Measurements from ENCODE around the gene PACSIN3. TPM values are rescaled to one million over a fixed set of nuclear protein-coding genes. Genes with fewer than 3 reads are reported as not detected.

PACSIN3 gene
- total RNA-seq, 6 experiments from 2014 or later = 9.6 to 31.1 (median 25.0) TPM

DNA sequence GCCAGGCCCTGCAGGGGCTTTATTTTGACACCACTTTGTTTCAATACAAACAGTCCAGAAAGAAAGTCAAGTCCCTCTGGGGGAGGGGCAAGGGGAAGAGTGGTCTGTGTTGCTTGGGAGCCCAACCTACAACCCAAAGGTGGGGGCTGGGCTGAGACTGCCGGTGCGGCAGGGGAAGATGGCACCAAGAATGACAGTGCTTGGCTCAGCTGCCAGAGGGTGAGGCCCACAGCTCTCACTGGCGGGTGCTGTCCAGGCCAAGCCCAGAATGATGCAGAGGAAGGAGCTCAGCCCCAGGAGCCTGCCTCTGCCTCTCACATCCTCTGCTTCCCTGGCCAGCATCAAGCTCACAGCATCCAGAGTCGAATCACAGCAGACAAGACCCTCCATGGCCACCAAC lies 21.9 kb downstream of the PACSIN3 start:
- Histone ChIP-seq H3K4me1 (peaks cover 0 to under 1% (median 0%) of the 10 kb centered on the region in 4 donors), H3K9me3 (no peaks in the 10 kb centered on the region), H3K36me3 (peaks cover 0 to 56% (median 33%) of the 10 kb centered on the region in 4 donors), H3K4me3 (no peak overlapping the region), H3K27me3 (no peaks in the 10 kb centered on the region), H3K27ac (no peak overlapping the region)
- TF ChIP-seq POLR2A (IDR thresholded peaks at IDR 0.05) = no peak
- TF ChIP-seq, protein P1, sequence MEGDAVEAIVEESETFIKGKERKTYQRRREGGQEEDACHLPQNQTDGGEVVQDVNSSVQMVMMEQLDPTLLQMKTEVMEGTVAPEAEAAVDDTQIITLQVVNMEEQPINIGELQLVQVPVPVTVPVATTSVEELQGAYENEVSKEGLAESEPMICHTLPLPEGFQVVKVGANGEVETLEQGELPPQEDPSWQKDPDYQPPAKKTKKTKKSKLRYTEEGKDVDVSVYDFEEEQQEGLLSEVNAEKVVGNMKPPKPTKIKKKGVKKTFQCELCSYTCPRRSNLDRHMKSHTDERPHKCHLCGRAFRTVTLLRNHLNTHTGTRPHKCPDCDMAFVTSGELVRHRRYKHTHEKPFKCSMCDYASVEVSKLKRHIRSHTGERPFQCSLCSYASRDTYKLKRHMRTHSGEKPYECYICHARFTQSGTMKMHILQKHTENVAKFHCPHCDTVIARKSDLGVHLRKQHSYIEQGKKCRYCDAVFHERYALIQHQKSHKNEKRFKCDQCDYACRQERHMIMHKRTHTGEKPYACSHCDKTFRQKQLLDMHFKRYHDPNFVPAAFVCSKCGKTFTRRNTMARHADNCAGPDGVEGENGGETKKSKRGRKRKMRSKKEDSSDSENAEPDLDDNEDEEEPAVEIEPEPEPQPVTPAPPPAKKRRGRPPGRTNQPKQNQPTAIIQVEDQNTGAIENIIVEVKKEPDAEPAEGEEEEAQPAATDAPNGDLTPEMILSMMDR (IDR thresholded peaks at IDR 0.05) = no peak
- ATAC-seq (no peak), DNase-seq (no peak)
- intact Hi-C loops (cut with DNase I) = loop anchor here in 1 of 2 donors (10.0 kb wide), 1 partner anchor 530 kb away; no protein-coding TSS in a partner anchor
- 60% methylated on average over 1 of the region's 4 CpGs for WGBS (ENCODE audit: insufficient coverage, low coverage, low lambda C conversion rate, missing lambda C conversion rate)

- Histone ChIP-seq H3K4me3 (no peak overlapping the region), H3K27ac (no peak overlapping the region), H3K4me1 (no peaks in the 10 kb centered on the region), H3K36me3 (peaks cover 0 to 51% (median 31%) of the 10 kb centered on the region in 4 donors), H3K27me3 (no peaks in the 10 kb centered on the region), H3K9me3 (no peaks in the 10 kb centered on the region)
- no peak for TF ChIP-seq POLR2A (IDR thresholded peaks at IDR 0.05)
- TF ChIP-seq, protein P1 (IDR thresholded peaks at IDR 0.05) = no peak
- DNase-seq = no peak
- no peak for ATAC-seq
- 91% methylated on average over 9 of the region's 15 CpGs for WGBS (ENCODE audit: insufficient coverage, low coverage, low lambda C conversion rate, missing lambda C conversion rate)
- intact Hi-C loops (cut with DNase I) = loop anchor here in 1 of 2 donors (10.0 kb wide), 1 partner anchor 529 kb away; no protein-coding TSS in a partner anchor
Observed at GRCh38 chr11:47163898-47164297, 22.3 kb downstream of the PACSIN3 start.

- 37% methylated on average over 3 of the region's 3 CpGs for WGBS (ENCODE audit: insufficient coverage, low coverage, low lambda C conversion rate, missing lambda C conversion rate)
- no peaks in the 10 kb centered on the region for H3K27me3 ChIP-seq
- peaks cover 0 to 44% (median 26%) of the 10 kb centered on the region in 4 donors for H3K36me3 ChIP-seq
- no peak for ATAC-seq
- H3K4me1 ChIP-seq = no peaks in the 10 kb centered on the region
- TF ChIP-seq, protein P1 (IDR thresholded peaks at IDR 0.05) = no peak
- TF ChIP-seq POLR2A (IDR thresholded peaks at IDR 0.05) = no peak
- DNase-seq = no peak
- H3K4me3 ChIP-seq = no peak overlapping the region
- no peaks in the 10 kb centered on the region for H3K9me3 ChIP-seq
- H3K27ac ChIP-seq = no peak overlapping the region
- intact Hi-C loops (cut with DNase I) = loop anchor here in 1 of 2 donors (10.0 kb wide), 1 partner anchor 528 kb away; no protein-coding TSS in a partner anchor
Observed at GRCh38 chr11:47163193-47163592, 23.0 kb downstream of the PACSIN3 start.

GRCh38 chr11:47162426-47162825 lies 23.8 kb downstream of the PACSIN3 start:
- H3K27me3 ChIP-seq = no peaks in the 10 kb centered on the region
- no peaks in the 10 kb centered on the region for H3K4me1 ChIP-seq
- ATAC-seq (no peak), DNase-seq (no peak)
- H3K36me3 ChIP-seq = peaks cover 0 to 37% (median 19%) of the 10 kb centered on the region in 4 donors
- no peak overlapping the region for H3K27ac ChIP-seq
- H3K9me3 ChIP-seq = no peaks in the 10 kb centered on the region
- whole genome bisulfite sequencing (ENCODE audit: insufficient coverage, low coverage, low lambda C conversion rate, missing lambda C conversion rate) = 44% methylated on average over 2 of the region's 5 CpGs
- TF ChIP-seq, protein P1 (IDR thresholded peaks at IDR 0.05) = no peak
- TF ChIP-seq POLR2A (IDR thresholded peaks at IDR 0.05) = no peak
- intact Hi-C loops (cut with DNase I) = loop anchor here in 1 of 2 donors (10.0 kb wide), 1 partner anchor 528 kb away; no protein-coding TSS in a partner anchor
- no peak overlapping the region for H3K4me3 ChIP-seq

All from right lobe of liver (tissue), 6 donors.